Effector CD4-positive, alpha-beta T cell (primary cell): Measurements from ENCODE around the gene ADAMTSL4.
"Not testable (repeated sequence)": the region's sequence is repeated elsewhere in the genome, so short reads cannot be mapped to it uniquely, and the experiment has no call there.

Source experiments
- DNase-seq: peaks from one replicate; pipeline ENCODE4 v3.0.0-alpha.2; 2020

ADAMTSL4 gene

GRCh38 chr1:150596095-150596892 is 47.1 kb downstream of the ADAMTSL4 start:
- no peak for DNase-seq

- no peak for DNase-seq
These were observed 47.8 kb downstream of the ADAMTSL4 start for GRCh38 chr1:150596976-150597375.

- DNase-seq, result not testable (repeated sequence)
These were observed 49.1 kb downstream of the ADAMTSL4 start for GRCh38 chr1:150598346-150598745.

- DNase-seq, result no peak
These were observed 52.3 kb downstream of the ADAMTSL4 start for GRCh38 chr1:150601540-150601939.

- DNase-seq, result not testable (repeated sequence)
These were observed 53.2 kb downstream of the ADAMTSL4 start for GRCh38 chr1:150602372-150602771.

GRCh38 chr1:150603711-150604110 is 54.5 kb downstream of the ADAMTSL4 start:
- no peak for DNase-seq

- DNase-seq, result no peak
These were observed 55.0 kb downstream of the ADAMTSL4 start for GRCh38 chr1:150604226-150604588.

- DNase-seq, result not testable (repeated sequence)
These were observed 56.2 kb downstream of the ADAMTSL4 start for GRCh38 chr1:150605451-150605731.

GRCh38 chr1:150606463-150607142 is 57.4 kb downstream of the ADAMTSL4 start:
- DNase-seq, result no peak

GRCh38 chr1:150609732-150610131 is 60.5 kb downstream of the ADAMTSL4 start:
- no peak for DNase-seq
